Endothelial cell (in vitro differentiated cells): Measurements from ENCODE around the gene SUCNR1. TPM values are rescaled to one million over a fixed set of nuclear protein-coding genes. Genes with fewer than 3 reads are reported as not detected.

Experiments
- DNase-seq: peaks from one replicate; pipeline ENCODE4 v3.0.0; 2021; ENCODE audit warnings: low spot score
- H3K27ac Mint-ChIP-seq: one replicate; pipeline ENCODE4 v1.8.0; 2021; ENCODE audit warnings: mixed read lengths, inconsistent platforms; ENCODE audit not compliant: unreplicated experiment
- H3K27me3 Mint-ChIP-seq: one replicate; pipeline ENCODE4 v1.8.0; 2021; ENCODE audit warnings: mild to moderate bottlenecking, moderate library complexity, mixed read lengths, inconsistent platforms; ENCODE audit not compliant: unreplicated experiment
- H3K36me3 Mint-ChIP-seq: one replicate; pipeline ENCODE4 v1.8.0; 2021; ENCODE audit warnings: mild to moderate bottlenecking, low read depth, mixed read lengths, inconsistent platforms; ENCODE audit not compliant: unreplicated experiment
- H3K4me1 Mint-ChIP-seq: one replicate; pipeline ENCODE4 v1.8.0; 2021; ENCODE audit warnings: mild to moderate bottlenecking, mixed read lengths, inconsistent platforms; ENCODE audit not compliant: unreplicated experiment
- H3K4me3 Mint-ChIP-seq: one replicate; pipeline ENCODE4 v1.8.0; 2021; ENCODE audit warnings: mild to moderate bottlenecking, mixed read lengths, inconsistent platforms; ENCODE audit not compliant: unreplicated experiment
- H3K9me3 Mint-ChIP-seq: one replicate; pipeline ENCODE4 v1.8.0; 2021; ENCODE audit warnings: mixed read lengths, inconsistent platforms; ENCODE audit not compliant: unreplicated experiment
- CTCF ChIP-seq: fragments of 200-600 bp; sonication (generic); IDR thresholded peaks from one replicate; pipeline ENCODE4 v1.5.0; 2021; ENCODE audit warnings: antibody characterized with exemption; ENCODE audit not compliant: unreplicated experiment
- total RNA-seq: library from RNA; stranded (reverse); fragmentation: NEBNext Ultra II Directional; extraction: Animal tissue kit (Norgen Biotek cat#: 25700); gene quantifications from one replicate; pipeline ENCODE4 v1.2.1, GENCODE V29; 2021; ENCODE audit not compliant: unreplicated experiment

SUCNR1 gene
- total RNA-seq, 1 donor from 2014 or later: 0.05 TPM

GRCh38 chr3:151863611-151864010 lies 9.8 kb upstream of the SUCNR1 start:
- no peak for TF ChIP-seq CTCF
- Mint-ChIP-seq H3K9me3 (no peaks in the 10 kb centered on the region), H3K27ac (no peak overlapping the region), H3K4me3 (no peak overlapping the region), H3K36me3 (no peaks in the 10 kb centered on the region), H3K27me3 (no peaks in the 10 kb centered on the region), H3K4me1 (peaks cover 18% of the 10 kb centered on the region)
- no peak for DNase-seq

GRCh38 chr3:151864423-151865101 lies 8.9 kb upstream of the SUCNR1 start:
- no peaks in the 10 kb centered on the region for H3K36me3 Mint-ChIP-seq
- H3K27me3 Mint-ChIP-seq: no peaks in the 10 kb centered on the region
- DNase-seq: no peak
- peaks cover 18% of the 10 kb centered on the region for H3K4me1 Mint-ChIP-seq
- no peak overlapping the region for H3K27ac Mint-ChIP-seq
- no peak overlapping the region for H3K4me3 Mint-ChIP-seq
- no peaks in the 10 kb centered on the region for H3K9me3 Mint-ChIP-seq
- TF ChIP-seq CTCF: no peak

DNA sequence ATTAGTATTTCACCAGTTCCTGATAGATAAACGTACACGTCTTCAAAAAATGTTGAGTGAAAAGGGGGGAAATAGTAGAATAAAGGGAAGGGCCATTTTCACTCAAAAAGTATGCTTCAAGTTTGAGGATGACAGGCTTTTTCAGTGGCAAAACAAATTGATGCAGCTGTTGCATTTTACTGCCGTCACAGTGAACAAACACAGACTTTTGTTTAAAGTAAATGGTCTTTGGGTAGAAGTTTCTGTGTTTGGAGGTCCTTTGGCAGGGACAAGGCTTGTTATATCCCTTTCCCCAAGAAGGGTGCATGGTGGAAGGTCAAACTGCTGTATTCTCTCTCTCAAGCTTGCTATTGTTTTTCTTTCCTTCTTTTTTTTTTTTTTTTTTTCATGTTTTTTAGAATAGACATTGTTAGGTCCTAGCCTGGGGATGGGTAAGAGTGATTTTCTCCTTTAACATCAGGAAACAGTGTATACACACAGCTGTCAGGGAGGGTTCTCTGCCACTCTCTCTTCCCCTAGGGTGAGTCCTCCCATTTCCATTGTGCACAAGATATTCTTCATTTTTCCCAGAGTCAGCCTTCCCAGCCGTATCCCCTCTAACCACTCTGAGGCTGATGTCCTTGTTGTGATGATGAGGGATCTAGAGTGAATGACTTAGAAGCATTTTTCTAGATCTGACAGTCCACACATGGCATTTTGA lies 6.6 kb upstream of the SUCNR1 start:
- DNase-seq: no peak

GRCh38 chr3:151867666-151868065 lies 5.8 kb upstream of the SUCNR1 start:
- peaks cover 21% of the 10 kb centered on the region for H3K4me1 Mint-ChIP-seq
- H3K27me3 Mint-ChIP-seq: no peaks in the 10 kb centered on the region
- DNase-seq: no peak
- H3K36me3 Mint-ChIP-seq: no peaks in the 10 kb centered on the region
- H3K9me3 Mint-ChIP-seq: no peaks in the 10 kb centered on the region
- no peak for TF ChIP-seq CTCF
- no peak overlapping the region for H3K4me3 Mint-ChIP-seq
- H3K27ac Mint-ChIP-seq: no peak overlapping the region

More for the DNA sequence above, 6.6 kb upstream of the SUCNR1 start:
- H3K4me3 Mint-ChIP-seq: no peak overlapping the region
- H3K9me3 Mint-ChIP-seq: no peaks in the 10 kb centered on the region
- no peaks in the 10 kb centered on the region for H3K36me3 Mint-ChIP-seq
- no peak overlapping the region for H3K27ac Mint-ChIP-seq
- peaks cover 18% of the 10 kb centered on the region for H3K4me1 Mint-ChIP-seq
- H3K27me3 Mint-ChIP-seq: no peaks in the 10 kb centered on the region
- TF ChIP-seq CTCF: no peak

DNA sequence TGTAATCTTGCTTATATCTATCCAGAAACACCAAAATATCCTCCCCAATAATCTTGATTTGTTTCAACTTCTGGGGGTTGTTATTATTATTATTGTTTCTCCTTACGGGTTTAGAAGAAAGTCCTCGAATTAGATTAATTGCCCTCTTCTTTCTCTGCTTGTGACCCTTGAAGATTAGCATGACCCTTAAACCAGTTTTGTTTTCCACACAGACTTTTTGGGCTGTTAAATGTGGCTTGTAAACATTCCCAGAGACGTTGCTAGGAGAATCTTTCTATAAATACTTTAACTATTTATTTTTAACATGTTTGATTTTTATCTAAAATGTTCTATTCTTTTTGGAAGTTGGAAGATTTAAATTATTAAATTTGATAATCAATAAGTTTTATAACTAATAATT lies 4.3 kb upstream of the SUCNR1 start:
- no peak for TF ChIP-seq CTCF
- no peaks in the 10 kb centered on the region for H3K36me3 Mint-ChIP-seq
- DNase-seq: no peak
- peaks cover 24% of the 10 kb centered on the region for H3K4me1 Mint-ChIP-seq
- no peaks in the 10 kb centered on the region for H3K27me3 Mint-ChIP-seq
- no peaks in the 10 kb centered on the region for H3K9me3 Mint-ChIP-seq
- H3K27ac Mint-ChIP-seq: no peak overlapping the region
- no peak overlapping the region for H3K4me3 Mint-ChIP-seq
